MG63 (cell line): ENCODE data around the gene GPR137C. TPM values are rescaled to one million over a fixed set of nuclear protein-coding genes. Genes with fewer than 3 reads are reported as not detected.
"Not testable (repeated sequence)": the region's sequence is repeated elsewhere in the genome, so short reads cannot be mapped to it uniquely, and the experiment has no call there.

ENCODE experiments used
- DNase-seq: peaks from one replicate; pipeline ENCODE4 v3.0.0-alpha.2; 2020
- H3K27me3 ChIP-seq: fragments of 250-450 bp; sonication (Bioruptor Pico); 2 replicates; pipeline ENCODE4 v1.5.1; 2020; ENCODE audit warnings: mild to moderate bottlenecking, moderate library complexity
- H3K36me3 ChIP-seq: fragments of 250-450 bp; sonication (Bioruptor Pico); 2 replicates; pipeline ENCODE4 v1.5.1; 2020; ENCODE audit warnings: mild to moderate bottlenecking, moderate library complexity
- H3K4me3 ChIP-seq: fragments of 250-450 bp; sonication (Bioruptor Pico); 2 replicates; pipeline ENCODE4 v1.5.1; 2020; ENCODE audit warnings: mild to moderate bottlenecking, moderate library complexity
- H3K9me3 ChIP-seq: fragments of 250-450 bp; sonication (Bioruptor Pico); 2 replicates; pipeline ENCODE4 v1.5.1; 2020; ENCODE audit warnings: mild to moderate bottlenecking, moderate library complexity
- total RNA-seq: library from RNA; depleted of rRNA; stranded (reverse); fragments of >200 nt; shearing (Covaris generic); gene quantifications from 2 replicates; pipeline ENCODE4 v1.2.3, GENCODE V29; 2014; ENCODE audit warnings: low replicate concordance

Gene GPR137C
- total RNA-seq, 1 experiment from 2014 or later = 1.1 TPM

GRCh38 chr14:52551696-52552062 is 957 bp upstream of the GPR137C start:
- DNase-seq = no peak
- no peaks in the 10 kb centered on the region for H3K27me3 ChIP-seq

DNA sequence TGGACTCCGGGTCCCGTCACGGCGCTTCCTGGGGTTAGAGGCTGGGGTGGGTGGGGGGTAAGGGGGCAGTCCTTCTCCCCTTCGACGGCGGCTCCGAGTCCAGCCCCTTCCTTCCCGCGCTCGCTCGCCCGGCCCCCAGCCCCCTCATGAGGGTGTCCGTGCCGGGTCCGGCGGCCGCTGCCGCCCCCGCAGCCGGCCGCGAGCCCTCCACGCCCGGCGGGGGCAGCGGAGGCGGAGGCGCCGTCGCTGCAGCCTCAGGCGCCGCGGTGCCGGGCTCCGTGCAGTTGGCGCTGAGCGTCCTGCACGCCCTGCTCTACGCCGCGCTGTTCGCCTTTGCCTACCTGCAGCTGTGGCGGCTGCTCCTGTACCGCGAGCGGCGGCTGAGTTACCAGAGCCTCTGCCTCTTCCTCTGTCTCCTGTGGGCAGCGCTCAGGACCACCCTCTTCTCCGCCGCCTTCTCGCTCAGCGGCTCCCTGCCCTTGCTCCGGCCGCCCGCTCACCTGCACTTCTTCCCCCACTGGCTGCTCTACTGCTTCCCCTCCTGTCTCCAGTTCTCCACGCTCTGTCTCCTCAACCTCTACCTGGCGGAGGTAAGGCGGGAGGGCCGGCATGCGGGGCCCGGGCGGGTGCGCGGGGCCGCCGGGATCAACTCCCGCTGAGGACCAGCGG is 500 bp downstream of the GPR137C start:
- DNase-seq = peak; percentile 25
- Histone ChIP-seq H3K36me3 (no peaks in the 10 kb centered on the region), H3K27me3 (no peaks in the 10 kb centered on the region), H3K4me3 (peak overlapping the region; percentile 70), H3K9me3 (no peaks in the 10 kb centered on the region)

More at GRCh38 chr14:52551696-52552062, 957 bp upstream of the GPR137C start:
- peak overlapping the region; percentile 70 for H3K4me3 ChIP-seq
- no peaks in the 10 kb centered on the region for H3K36me3 ChIP-seq
- no peaks in the 10 kb centered on the region for H3K9me3 ChIP-seq

- no peaks in the 10 kb centered on the region for H3K27me3 ChIP-seq
- no peaks in the 10 kb centered on the region for H3K36me3 ChIP-seq
- H3K4me3 ChIP-seq = peak overlapping the region; percentile 70
- no peaks in the 10 kb centered on the region for H3K9me3 ChIP-seq
- peak; percentile 81 for DNase-seq
Observed at GRCh38 chr14:52553671-52554575, 1.3 kb downstream of the GPR137C start.

- no peak for DNase-seq
- Histone ChIP-seq H3K9me3 (no peaks in the 10 kb centered on the region), H3K4me3 (no peak overlapping the region), H3K36me3 (no peaks in the 10 kb centered on the region), H3K27me3 (no peaks in the 10 kb centered on the region)
Observed at GRCh38 chr14:52558688-52559087, 6.1 kb downstream of the GPR137C start.

- Histone ChIP-seq H3K36me3 (no peaks in the 10 kb centered on the region), H3K4me3 (no peak overlapping the region), H3K9me3 (no peaks in the 10 kb centered on the region), H3K27me3 (no peaks in the 10 kb centered on the region)
- no peak for DNase-seq
Observed at GRCh38 chr14:52563120-52563519, 10.5 kb downstream of the GPR137C start.

- not testable (repeated sequence) for DNase-seq, H3K4me3 ChIP-seq, H3K36me3 ChIP-seq, H3K9me3 ChIP-seq, H3K27me3 ChIP-seq
Observed at GRCh38 chr14:52568454-52568853, 15.8 kb downstream of the GPR137C start.

DNA sequence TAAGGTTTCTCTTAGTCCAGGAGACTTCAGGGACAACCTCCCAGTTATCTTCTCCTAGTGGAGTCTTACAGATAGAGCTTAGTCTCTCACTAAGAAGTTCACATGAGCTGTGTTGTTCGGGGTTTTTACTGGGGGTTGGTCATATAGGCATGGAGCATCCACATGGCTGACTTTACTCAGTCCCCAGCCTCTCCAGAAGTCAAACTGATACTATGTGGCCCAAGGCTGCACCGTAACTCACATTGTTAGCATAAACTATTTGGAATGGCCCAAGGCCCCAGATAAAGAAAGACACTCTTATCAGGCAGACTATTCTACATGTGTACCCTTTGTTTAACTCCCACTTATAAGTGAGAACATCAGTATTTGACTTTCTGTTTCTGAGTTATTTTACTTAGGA is 23.2 kb downstream of the GPR137C start:
- no peak for DNase-seq
- Histone ChIP-seq H3K9me3 (no peaks in the 10 kb centered on the region; the same call in 1 of the 2 replicates), H3K4me3 (no peak overlapping the region), H3K36me3 (no peaks in the 10 kb centered on the region), H3K27me3 (no peaks in the 10 kb centered on the region)

DNA sequence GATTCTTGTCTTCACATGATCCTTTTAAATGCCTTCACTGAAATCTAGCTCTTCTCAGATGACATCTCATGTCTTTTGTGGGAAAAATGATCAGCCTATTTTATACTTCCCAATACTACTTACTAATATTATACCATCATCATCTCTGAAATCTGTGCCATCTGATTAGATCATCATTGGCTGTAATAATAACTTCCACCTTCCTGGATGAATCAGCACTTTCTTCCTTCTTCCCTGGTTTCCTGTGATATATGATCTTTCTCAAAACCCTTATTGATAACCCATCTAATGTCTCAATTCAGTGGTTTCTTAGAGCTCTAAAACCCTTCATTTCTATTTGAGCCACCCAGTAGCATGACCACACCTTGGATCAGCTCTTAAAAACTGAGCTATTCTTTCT is 30.9 kb downstream of the GPR137C start:
- no peaks in the 10 kb centered on the region for H3K27me3 ChIP-seq
- H3K9me3 ChIP-seq = no peaks in the 10 kb centered on the region
- H3K4me3 ChIP-seq = no peak overlapping the region
- no peaks in the 10 kb centered on the region for H3K36me3 ChIP-seq
- DNase-seq = no peak

DNA sequence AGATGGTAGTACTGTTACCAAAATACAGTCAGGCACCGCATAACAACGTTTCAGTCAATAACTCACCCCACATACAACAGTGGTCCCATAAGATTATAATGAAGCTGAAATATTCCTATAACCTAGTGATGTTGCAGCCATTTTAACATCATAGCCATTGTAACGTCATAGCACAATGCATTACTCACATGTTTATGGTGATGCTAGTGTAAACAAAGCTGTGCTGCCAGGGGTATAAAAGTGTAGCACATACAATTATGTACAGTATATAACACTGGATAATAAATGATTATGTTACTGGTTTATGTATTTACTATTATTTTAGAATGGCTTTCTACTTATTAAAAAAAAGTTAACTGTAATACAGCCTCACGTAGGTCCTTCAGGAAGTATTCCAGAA is 37.0 kb downstream of the GPR137C start:
- peaks cover 2% of the 10 kb centered on the region; the same call in 1 of the 2 replicates for H3K9me3 ChIP-seq
- DNase-seq = no peak
- H3K4me3 ChIP-seq = no peak overlapping the region
- no peaks in the 10 kb centered on the region for H3K27me3 ChIP-seq
- H3K36me3 ChIP-seq = no peaks in the 10 kb centered on the region

GRCh38 chr14:52590318-52590717 is 37.7 kb downstream of the GPR137C start:
- no peak for DNase-seq
- no peaks in the 10 kb centered on the region for H3K36me3 ChIP-seq
- no peaks in the 10 kb centered on the region for H3K27me3 ChIP-seq
- peaks cover 2% of the 10 kb centered on the region; the same call in 1 of the 2 replicates for H3K9me3 ChIP-seq
- H3K4me3 ChIP-seq = no peak overlapping the region

- Histone ChIP-seq H3K36me3 (no peaks in the 10 kb centered on the region), H3K27me3 (no peaks in the 10 kb centered on the region), H3K9me3 (peaks cover 2% of the 10 kb centered on the region; the same call in 1 of the 2 replicates), H3K4me3 (no peak overlapping the region)
- DNase-seq = no peak
Observed at GRCh38 chr14:52596320-52596719, 43.7 kb downstream of the GPR137C start.

GRCh38 chr14:52596861-52597260 is 44.2 kb downstream of the GPR137C start:
- DNase-seq = no peak
- no peaks in the 10 kb centered on the region for H3K27me3 ChIP-seq
- H3K4me3 ChIP-seq = no peak overlapping the region
- no peaks in the 10 kb centered on the region for H3K36me3 ChIP-seq
- H3K9me3 ChIP-seq = peaks cover 2% of the 10 kb centered on the region; the same call in 1 of the 2 replicates

DNA sequence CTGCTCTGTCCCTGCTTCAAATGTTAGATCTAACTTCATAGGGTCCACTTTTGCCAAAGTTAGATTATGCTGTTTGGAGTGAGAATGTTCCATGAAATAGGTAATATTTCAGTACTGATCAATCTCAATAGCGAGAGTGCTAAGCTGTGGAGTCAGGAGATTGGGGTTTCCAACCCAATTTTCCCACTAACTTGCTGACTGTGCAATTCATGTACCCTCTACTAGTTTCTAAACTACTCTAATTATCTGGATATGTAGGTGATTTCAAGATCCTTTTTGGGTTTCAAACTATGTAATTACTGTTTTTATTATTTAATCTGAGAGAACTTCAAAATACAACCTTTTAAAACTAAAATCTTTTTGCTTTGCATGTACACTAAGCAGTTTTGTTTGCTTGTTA is 45.9 kb downstream of the GPR137C start:
- H3K27me3 ChIP-seq = no peaks in the 10 kb centered on the region
- DNase-seq = no peak
- H3K9me3 ChIP-seq = peaks cover 2% of the 10 kb centered on the region; the same call in 1 of the 2 replicates
- no peak overlapping the region for H3K4me3 ChIP-seq
- H3K36me3 ChIP-seq = no peaks in the 10 kb centered on the region

DNA sequence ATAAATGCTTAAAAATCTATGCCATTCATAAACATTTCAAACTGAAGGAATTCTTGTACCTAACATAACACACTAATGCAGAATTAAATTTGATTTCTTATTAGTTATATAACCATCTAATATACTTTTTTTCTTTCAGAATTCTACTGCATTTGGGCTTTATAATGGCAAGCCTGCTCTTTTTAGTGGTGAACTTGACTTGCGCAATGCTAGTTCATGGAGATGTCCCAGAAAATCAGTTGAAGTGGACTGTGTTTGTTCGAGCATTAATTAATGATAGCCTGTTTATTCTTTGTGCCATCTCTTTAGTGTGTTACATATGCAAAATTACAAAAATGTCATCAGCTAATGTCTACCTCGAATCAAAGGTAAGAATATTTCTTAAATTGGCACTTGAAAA is 47.3 kb downstream of the GPR137C start:
- no peaks in the 10 kb centered on the region for H3K9me3 ChIP-seq
- no peaks in the 10 kb centered on the region for H3K27me3 ChIP-seq
- no peaks in the 10 kb centered on the region for H3K36me3 ChIP-seq
- DNase-seq = no peak
- no peak overlapping the region for H3K4me3 ChIP-seq

DNA sequence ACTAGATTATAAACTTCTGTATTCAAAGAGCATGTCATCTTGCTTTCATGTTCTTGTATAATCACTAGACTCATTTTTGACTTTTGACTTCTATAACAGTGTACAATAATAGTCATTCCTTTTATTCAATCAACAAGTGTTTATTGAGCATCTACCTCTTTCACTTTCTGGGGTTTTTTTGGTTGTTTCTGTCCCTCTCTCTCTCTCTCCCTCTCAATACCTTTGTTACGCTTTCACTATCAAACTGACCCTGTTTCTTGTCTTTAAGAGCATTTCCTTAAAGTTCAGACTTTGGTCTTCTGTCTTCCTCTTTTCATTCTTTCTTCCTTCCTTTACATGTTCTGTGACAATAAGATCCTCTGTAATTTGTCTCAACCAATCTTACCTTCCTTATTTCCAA is 49.5 kb downstream of the GPR137C start:
- no peaks in the 10 kb centered on the region for H3K36me3 ChIP-seq

GRCh38 chr14:52607061-52607460 is 54.4 kb downstream of the GPR137C start:
- no peaks in the 10 kb centered on the region for H3K27me3 ChIP-seq
- H3K9me3 ChIP-seq = no peaks in the 10 kb centered on the region
- no peak for DNase-seq
- H3K36me3 ChIP-seq = no peaks in the 10 kb centered on the region
- H3K4me3 ChIP-seq = no peak overlapping the region

More for the DNA sequence above, 49.5 kb downstream of the GPR137C start:
- H3K27me3 ChIP-seq = no peaks in the 10 kb centered on the region
- H3K9me3 ChIP-seq = no peaks in the 10 kb centered on the region
- no peak for DNase-seq
- no peak overlapping the region for H3K4me3 ChIP-seq

GRCh38 chr14:52609445-52610044 is 56.9 kb downstream of the GPR137C start:
- no peaks in the 10 kb centered on the region for H3K27me3 ChIP-seq
- no peak overlapping the region for H3K4me3 ChIP-seq
- no peaks in the 10 kb centered on the region for H3K36me3 ChIP-seq
- DNase-seq = no peak
- H3K9me3 ChIP-seq = no peaks in the 10 kb centered on the region
